IPS-18a (cell line): ENCODE measurements around the gene IDH2.
"Not testable (repeated sequence)": the region's sequence is repeated elsewhere in the genome, so short reads cannot be mapped to it uniquely, and the experiment has no call there.

Source experiments
- H3K27ac ChIP-seq: one replicate; pipeline ENCODE4 v1.5.1; 2013; ENCODE audit warnings: low read length
- H3K27me3 ChIP-seq: one replicate; pipeline ENCODE4 v1.6.1; 2013; ENCODE audit warnings: mild to moderate bottlenecking, low read length; ENCODE audit not compliant: control insufficient read depth, insufficient read depth
- H3K36me3 ChIP-seq: one replicate; pipeline ENCODE4 v1.6.1; 2013; ENCODE audit warnings: low read depth, low read length; ENCODE audit not compliant: control insufficient read depth
- H3K4me1 ChIP-seq: one replicate; pipeline ENCODE4 v1.6.1; 2013; ENCODE audit warnings: low read depth, low read length; ENCODE audit not compliant: control insufficient read depth
- H3K4me3 ChIP-seq: one replicate; pipeline ENCODE4 v1.5.1; 2013; ENCODE audit warnings: low read length
- H3K9ac ChIP-seq: one replicate; pipeline ENCODE4 v1.6.1; 2013; ENCODE audit warnings: mild to moderate bottlenecking, low read length, moderate library complexity
- H3K9me3 ChIP-seq: one replicate; pipeline ENCODE4 v1.6.1; 2013; ENCODE audit warnings: low read depth, low read length; ENCODE audit not compliant: control insufficient read depth

Gene IDH2

GRCh38 chr15:90080818-90081393 is 21.4 kb downstream of the IDH2 start:
- peaks cover 11% of the 10 kb centered on the region for H3K4me1 ChIP-seq
- peaks cover 19% of the 10 kb centered on the region for H3K36me3 ChIP-seq

DNA sequence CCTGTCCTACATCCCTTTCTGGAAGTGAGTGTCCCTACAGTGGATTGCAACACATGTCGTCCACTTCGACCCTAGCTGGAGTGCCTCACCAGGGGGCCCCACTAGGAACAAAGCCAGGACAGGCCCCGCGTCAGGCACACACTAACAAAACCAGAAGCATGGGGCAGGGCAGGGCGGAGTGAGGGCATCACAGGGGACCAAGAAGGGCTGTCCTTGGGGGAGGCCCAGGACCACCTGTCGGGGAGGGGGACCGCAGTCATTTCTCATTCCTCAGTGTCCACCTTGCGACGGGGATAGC is 21.9 kb downstream of the IDH2 start:
- no peaks in the 10 kb centered on the region for H3K27me3 ChIP-seq
- no peak overlapping the region for H3K4me3 ChIP-seq
- H3K36me3 ChIP-seq = peaks cover 19% of the 10 kb centered on the region
- H3K9me3 ChIP-seq = no peaks in the 10 kb centered on the region
- no peak overlapping the region for H3K9ac ChIP-seq
- no peak overlapping the region for H3K27ac ChIP-seq
- peaks cover 16% of the 10 kb centered on the region for H3K4me1 ChIP-seq

More at GRCh38 chr15:90080818-90081393, 21.4 kb downstream of the IDH2 start:
- no peak overlapping the region for H3K4me3 ChIP-seq
- H3K9ac ChIP-seq = no peak overlapping the region
- no peak overlapping the region for H3K27ac ChIP-seq
- H3K9me3 ChIP-seq = no peaks in the 10 kb centered on the region
- H3K27me3 ChIP-seq = no peaks in the 10 kb centered on the region

DNA sequence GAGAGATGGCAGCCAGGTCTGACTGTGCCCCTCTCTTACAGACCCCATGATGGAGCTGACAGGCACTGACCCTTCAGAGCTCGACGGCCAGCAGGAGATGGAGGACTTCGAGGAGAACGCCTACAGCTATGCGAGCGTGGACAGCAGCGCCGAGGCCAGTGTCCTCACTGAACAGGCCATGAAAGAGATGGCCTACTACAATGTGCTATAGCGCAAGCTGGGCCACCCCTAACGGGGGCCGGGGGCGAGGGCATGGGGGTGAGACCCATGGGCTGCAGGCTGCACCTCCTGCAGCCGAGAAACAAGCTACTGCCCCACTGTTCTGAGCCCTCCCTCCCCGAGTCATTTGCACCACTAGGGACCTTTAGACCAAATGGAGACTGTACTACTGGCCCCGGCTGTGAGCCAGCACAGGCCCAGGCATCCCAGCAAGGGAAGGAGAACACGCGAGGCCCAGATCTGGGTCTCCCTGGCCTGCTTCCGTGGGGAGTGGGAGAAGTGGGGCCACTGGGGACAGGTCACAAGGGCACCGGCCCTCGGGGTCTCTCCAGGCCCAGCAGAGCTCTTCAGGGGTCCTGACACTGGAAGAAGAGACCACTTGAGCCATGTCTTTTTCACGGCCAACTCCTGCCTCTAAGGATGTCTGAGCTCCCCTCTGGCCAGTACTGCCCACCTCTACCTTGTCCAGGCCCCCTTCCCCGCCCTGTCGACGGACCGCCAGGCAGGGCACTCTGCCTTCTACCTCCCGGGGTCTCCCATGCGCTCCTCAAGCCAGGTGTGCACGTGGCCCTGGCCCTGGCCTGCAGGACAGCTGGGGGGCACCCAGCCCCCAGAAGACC is 22.4 kb downstream of the IDH2 start:
- H3K27me3 ChIP-seq = no peaks in the 10 kb centered on the region
- no peak overlapping the region for H3K27ac ChIP-seq
- no peak overlapping the region for H3K4me3 ChIP-seq
- H3K9me3 ChIP-seq = no peaks in the 10 kb centered on the region
- H3K36me3 ChIP-seq = peaks cover 16% of the 10 kb centered on the region
- H3K9ac ChIP-seq = no peak overlapping the region
- H3K4me1 ChIP-seq = peaks cover 20% of the 10 kb centered on the region

- Histone ChIP-seq H3K27me3 (no peaks in the 10 kb centered on the region), H3K9ac (no peak overlapping the region)
Measured at GRCh38 chr15:90078965-90079364, 23.3 kb downstream of the IDH2 start.

GRCh38 chr15:90076716-90077115 is 25.6 kb downstream of the IDH2 start:
- H3K4me3 ChIP-seq = no peak overlapping the region
- H3K9ac ChIP-seq = no peak overlapping the region
- no peaks in the 10 kb centered on the region for H3K27me3 ChIP-seq
- no peaks in the 10 kb centered on the region for H3K9me3 ChIP-seq
- H3K27ac ChIP-seq = no peak overlapping the region
- peaks cover 20% of the 10 kb centered on the region for H3K4me1 ChIP-seq
- peaks cover 9% of the 10 kb centered on the region for H3K36me3 ChIP-seq

More at GRCh38 chr15:90078965-90079364, 23.3 kb downstream of the IDH2 start:
- H3K27ac ChIP-seq = no peak overlapping the region
- no peaks in the 10 kb centered on the region for H3K9me3 ChIP-seq
- no peak overlapping the region for H3K4me3 ChIP-seq
- H3K4me1 ChIP-seq = peaks cover 20% of the 10 kb centered on the region
- peaks cover 16% of the 10 kb centered on the region for H3K36me3 ChIP-seq

DNA sequence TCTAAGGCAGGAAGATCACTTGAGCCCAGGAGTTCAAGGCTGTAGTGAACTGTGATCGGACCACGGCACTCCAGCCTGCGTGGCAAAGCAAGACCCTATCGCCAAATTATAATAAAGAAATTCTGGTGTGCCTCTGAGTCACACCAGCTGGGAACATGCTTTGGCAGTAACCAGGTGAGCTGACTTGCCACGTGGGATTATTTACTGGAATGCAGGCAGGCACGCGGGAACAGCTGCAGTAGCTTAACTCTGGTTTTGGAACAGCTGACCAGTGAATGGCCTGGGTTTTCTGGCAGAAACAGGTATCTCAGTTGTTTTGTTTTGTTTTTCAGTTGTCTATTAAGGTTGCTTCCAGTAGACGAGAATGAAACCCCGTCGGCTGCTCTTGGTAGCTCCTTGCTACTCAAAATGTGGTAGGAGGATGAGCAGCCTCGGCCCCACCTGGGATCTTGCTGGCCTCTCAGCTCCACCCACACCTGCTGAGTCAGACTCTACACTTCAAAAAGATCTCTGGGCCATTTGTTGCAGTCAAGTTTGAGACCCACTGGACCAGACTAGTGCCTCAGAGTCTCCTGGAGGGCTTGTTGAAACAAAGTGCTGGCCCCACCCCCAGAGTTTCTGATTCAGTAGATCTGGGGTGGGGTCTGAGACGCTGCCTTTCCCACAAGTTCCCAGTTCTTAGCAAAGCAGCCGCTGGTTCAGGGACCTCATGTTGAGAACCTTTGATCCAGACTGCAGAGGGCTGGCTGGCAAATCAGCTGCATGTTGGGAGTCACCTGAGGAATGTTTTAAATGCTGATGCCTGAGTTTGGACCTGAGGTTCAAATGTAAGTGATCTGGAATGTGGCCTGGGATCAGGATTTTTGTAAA is 26.6 kb downstream of the IDH2 start:
- Histone ChIP-seq H3K27me3 (no peaks in the 10 kb centered on the region), H3K9me3 (no peaks in the 10 kb centered on the region), H3K9ac (no peak overlapping the region), H3K27ac (no peak overlapping the region), H3K36me3 (peaks cover 9% of the 10 kb centered on the region), H3K4me1 (peaks cover 20% of the 10 kb centered on the region), H3K4me3 (no peak overlapping the region)

GRCh38 chr15:90074916-90075315 is 27.4 kb downstream of the IDH2 start:
- Histone ChIP-seq H3K27me3 (no peaks in the 10 kb centered on the region), H3K4me1 (peaks cover 20% of the 10 kb centered on the region), H3K27ac (no peak overlapping the region), H3K4me3 (no peak overlapping the region), H3K9ac (no peak overlapping the region), H3K9me3 (no peaks in the 10 kb centered on the region), H3K36me3 (peaks cover 6% of the 10 kb centered on the region)

DNA sequence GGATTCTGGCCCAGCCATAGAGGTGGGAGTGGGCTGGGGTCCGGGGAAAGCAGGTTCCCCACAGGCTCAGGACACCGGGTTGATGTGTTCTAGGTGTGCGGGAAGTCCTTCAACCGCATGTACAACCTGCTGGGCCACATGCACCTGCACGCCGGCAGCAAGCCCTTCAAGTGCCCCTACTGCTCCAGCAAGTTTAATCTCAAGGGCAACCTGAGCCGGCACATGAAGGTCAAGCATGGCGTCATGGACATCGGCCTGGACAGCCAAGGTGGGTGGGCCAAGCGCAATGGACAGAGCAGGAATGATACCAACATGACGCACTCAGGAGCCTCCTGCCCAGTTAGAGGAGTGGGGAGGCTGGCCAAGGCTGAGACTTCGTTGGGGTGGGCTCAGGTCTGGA is 28.2 kb downstream of the IDH2 start:
- Histone ChIP-seq H3K27me3 (no peaks in the 10 kb centered on the region), H3K9me3 (no peaks in the 10 kb centered on the region), H3K27ac (no peak overlapping the region), H3K36me3 (peaks cover 6% of the 10 kb centered on the region), H3K4me3 (no peak overlapping the region), H3K4me1 (peaks cover 20% of the 10 kb centered on the region), H3K9ac (no peak overlapping the region)

DNA sequence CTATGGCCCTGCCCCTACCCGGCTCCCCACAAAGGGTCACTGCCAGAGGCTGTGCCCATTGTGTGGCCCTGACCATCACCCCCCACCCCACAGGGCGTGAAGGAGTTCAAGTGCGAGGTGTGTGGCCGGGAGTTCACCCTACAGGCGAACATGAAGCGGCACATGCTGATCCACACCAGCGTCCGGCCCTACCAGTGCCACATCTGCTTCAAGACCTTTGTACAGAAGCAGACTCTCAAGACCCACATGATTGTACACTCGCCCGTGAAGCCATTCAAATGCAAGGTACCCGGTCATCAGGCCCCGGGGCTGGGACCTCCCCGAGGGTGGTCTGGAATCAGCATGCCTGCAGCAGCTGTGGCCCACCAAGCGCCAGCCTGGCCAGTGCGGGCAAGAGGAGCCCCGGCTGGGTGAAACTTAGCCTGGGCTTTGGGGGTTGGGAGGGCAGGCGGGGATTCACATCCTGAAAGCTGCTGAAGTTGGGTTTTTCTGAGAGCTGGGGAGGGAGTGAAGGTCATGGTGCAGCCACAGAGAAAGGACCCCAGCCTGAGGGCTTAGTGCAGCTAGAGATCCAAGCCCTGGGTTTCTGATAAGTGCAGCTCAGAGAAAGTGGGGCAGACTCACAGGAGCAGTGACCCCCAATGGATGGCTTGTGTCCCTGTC is 29.2 kb downstream of the IDH2 start:
- peaks cover 10% of the 10 kb centered on the region for H3K36me3 ChIP-seq
- H3K4me1 ChIP-seq = peaks cover 20% of the 10 kb centered on the region
- no peaks in the 10 kb centered on the region for H3K27me3 ChIP-seq
- H3K4me3 ChIP-seq = no peak overlapping the region
- H3K27ac ChIP-seq = no peak overlapping the region
- H3K9ac ChIP-seq = no peak overlapping the region
- no peaks in the 10 kb centered on the region for H3K9me3 ChIP-seq

- H3K9me3 ChIP-seq = no peaks in the 10 kb centered on the region
- no peak overlapping the region for H3K4me3 ChIP-seq
- H3K27me3 ChIP-seq = no peaks in the 10 kb centered on the region
- H3K4me1 ChIP-seq = peaks cover 13% of the 10 kb centered on the region
- no peak overlapping the region for H3K9ac ChIP-seq
- H3K36me3 ChIP-seq = peaks cover 10% of the 10 kb centered on the region
- H3K27ac ChIP-seq = no peak overlapping the region
Measured at GRCh38 chr15:90071220-90071807, 31.0 kb downstream of the IDH2 start.

DNA sequence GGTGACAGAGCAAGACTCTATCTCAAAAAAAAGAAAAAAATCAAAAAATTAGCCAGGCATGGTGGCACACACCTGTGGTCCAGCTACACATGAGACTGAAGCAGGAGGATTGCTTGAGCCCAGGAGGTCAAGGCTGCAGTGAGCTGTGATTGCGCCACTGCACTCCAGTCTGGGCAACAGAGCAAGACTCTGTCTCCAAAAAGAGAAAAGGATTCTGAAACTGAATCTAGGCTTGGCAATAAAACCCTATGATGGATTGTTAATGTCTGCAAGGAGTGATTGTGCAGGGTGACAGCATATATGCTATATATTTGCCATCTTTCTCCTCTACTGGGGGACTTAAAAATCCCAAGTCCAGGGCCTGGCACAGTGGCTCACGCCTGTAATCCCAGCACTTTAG is 31.6 kb downstream of the IDH2 start:
- H3K27ac ChIP-seq, H3K4me3 ChIP-seq, H3K9me3 ChIP-seq, H3K36me3 ChIP-seq, H3K9ac ChIP-seq, H3K27me3 ChIP-seq, H3K4me1 ChIP-seq: not testable (repeated sequence)
